Measurements from ENCODE around the gene DRC3.

DRC3 gene

DNA sequence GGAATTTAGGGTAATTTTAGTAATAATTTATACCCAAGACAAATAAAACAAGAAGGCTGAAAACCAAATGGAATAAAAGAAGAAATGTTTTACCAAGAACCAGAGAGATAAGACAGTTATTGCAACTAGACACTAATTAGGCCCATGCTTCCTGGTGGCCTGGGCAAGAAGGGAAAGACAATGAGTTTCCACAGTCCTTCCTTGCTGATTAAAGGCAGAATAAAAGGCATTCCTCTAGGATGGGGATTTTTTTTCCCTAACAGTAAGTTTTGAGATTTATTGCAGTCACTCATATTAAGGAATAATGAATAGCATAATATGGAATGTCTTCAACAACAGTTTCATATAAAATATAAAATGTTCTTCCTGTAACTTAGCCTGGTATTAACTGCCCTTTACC lies 42.0 kb upstream of the DRC3 start:
- no peak overlapping the region for H3K4ac ChIP-seq (ENCODE audit: low read length)
- no peak overlapping the region for H2BK15ac ChIP-seq (ENCODE audit: low read length)
- no peaks in the 10 kb centered on the region for H3K9me3 ChIP-seq (replicated peaks in 1 of 2; ENCODE audit: control insufficient read depth in 2 of 2, insufficient read depth in 1 of 2, low read depth in 1 of 2, low read length in 2 of 2)
- H3K9ac ChIP-seq (ENCODE audit: low read depth, low read length, poor library complexity) = no peak overlapping the region
- no peak overlapping the region for H2BK5ac ChIP-seq (ENCODE audit: low read length)
- DNase-seq (ENCODE audit: low spot score) = no peak
- no peak overlapping the region for H3K14ac ChIP-seq (ENCODE audit: low read length)
- no peak overlapping the region for H2AK5ac ChIP-seq (ENCODE audit: low read depth, low read length)
- H2BK120ac ChIP-seq (ENCODE audit: low read depth, low read length) = no peak overlapping the region
- H2BK12ac ChIP-seq (ENCODE audit: low read length) = no peak overlapping the region
- H4K91ac ChIP-seq (ENCODE audit: low read depth, low read length, poor library complexity) = no peak overlapping the region
- no peaks in the 10 kb centered on the region for H3K36me3 ChIP-seq (replicated peaks in 1 of 2; ENCODE audit: control insufficient read depth in 2 of 2, insufficient read depth in 2 of 2, low read length in 2 of 2)
- H3K4me3 ChIP-seq (ENCODE audit: low read length in 2 of 2) = no peak overlapping the region
- no peaks in the 10 kb centered on the region for H3K79me1 ChIP-seq (ENCODE audit: low read depth, low read length)
- no peaks in the 10 kb centered on the region for H3K27me3 ChIP-seq (ENCODE audit: control insufficient read depth in 3 of 3, insufficient read depth in 3 of 3, low read depth in 1 of 3, low read length in 3 of 3)
- no peak overlapping the region for H2AFZ ChIP-seq (ENCODE audit: low read length)
- no peak overlapping the region for H4K8ac ChIP-seq (ENCODE audit: low read depth, low read length)
- H3K23ac ChIP-seq (ENCODE audit: low read depth, low read length, poor library complexity) = no peak overlapping the region
- no peak overlapping the region for H3K18ac ChIP-seq (ENCODE audit: low read length)
- no peak overlapping the region for H3K27ac ChIP-seq (replicated peaks; ENCODE audit: low read length)
- peaks cover 25 to 41% of the 10 kb centered on the region in 2 donors for H3K4me1 ChIP-seq (ENCODE audit: control insufficient read depth in 2 of 2, insufficient read depth in 1 of 2, low read depth in 1 of 2, low read length in 2 of 2)
- no peak overlapping the region for H3K4me2 ChIP-seq (ENCODE audit: insufficient read depth, low read length, poor library complexity, severe bottlenecking)

DNA sequence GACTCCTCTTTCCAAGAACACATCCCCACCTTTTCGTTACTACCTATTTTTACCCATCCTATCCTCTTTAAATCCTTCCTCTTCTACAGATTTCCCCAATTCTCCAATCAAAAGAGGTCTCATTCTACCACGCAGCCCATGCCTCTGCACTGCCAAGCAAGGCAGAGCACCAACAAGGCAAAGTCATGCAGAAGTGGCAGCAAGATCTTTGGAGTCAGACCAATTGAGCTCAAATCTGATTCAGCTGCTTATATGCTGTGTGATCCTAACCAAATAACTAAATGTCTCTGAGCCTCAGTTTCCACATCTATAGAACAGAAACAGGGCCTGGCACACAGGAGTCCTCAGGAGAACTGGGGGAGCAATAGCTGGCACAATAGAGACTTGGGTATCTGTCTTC lies 41.5 kb upstream of the DRC3 start:
- H2BK5ac ChIP-seq (ENCODE audit: low read length) = no peak overlapping the region
- H2AFZ ChIP-seq (ENCODE audit: low read length) = no peak overlapping the region
- H3K36me3 ChIP-seq (replicated peaks in 1 of 2; ENCODE audit: control insufficient read depth in 2 of 2, insufficient read depth in 2 of 2, low read length in 2 of 2) = no peaks in the 10 kb centered on the region
- H3K4ac ChIP-seq (ENCODE audit: low read length) = no peak overlapping the region
- no peak overlapping the region for H3K9ac ChIP-seq (ENCODE audit: low read depth, low read length, poor library complexity)
- no peak overlapping the region for H2BK120ac ChIP-seq (ENCODE audit: low read depth, low read length)
- no peaks in the 10 kb centered on the region for H3K9me3 ChIP-seq (replicated peaks in 1 of 2; ENCODE audit: control insufficient read depth in 2 of 2, insufficient read depth in 1 of 2, low read depth in 1 of 2, low read length in 2 of 2)
- no peak overlapping the region for H3K4me3 ChIP-seq (ENCODE audit: low read length in 2 of 2)
- H4K8ac ChIP-seq (ENCODE audit: low read depth, low read length) = no peak overlapping the region
- H3K4me1 ChIP-seq (ENCODE audit: control insufficient read depth in 2 of 2, insufficient read depth in 1 of 2, low read depth in 1 of 2, low read length in 2 of 2) = peaks cover 30 to 46% of the 10 kb centered on the region in 2 donors
- no peak overlapping the region for H3K18ac ChIP-seq (ENCODE audit: low read length)
- no peak overlapping the region for H2BK15ac ChIP-seq (ENCODE audit: low read length)
- WGBS, 2 donors (ENCODE audit: extremely low coverage in 2 of 2, insufficient read length in 2 of 2, insufficient replicate concordance in 1 of 2) = 100% methylated on average over 1 of the region's 2 CpGs
- H3K27me3 ChIP-seq (ENCODE audit: control insufficient read depth in 3 of 3, insufficient read depth in 3 of 3, low read depth in 1 of 3, low read length in 3 of 3) = no peaks in the 10 kb centered on the region
- no peak overlapping the region for H2BK12ac ChIP-seq (ENCODE audit: low read length)
- no peak overlapping the region for H3K14ac ChIP-seq (ENCODE audit: low read length)
- no peak overlapping the region for H3K23ac ChIP-seq (ENCODE audit: low read depth, low read length, poor library complexity)
- H2AK5ac ChIP-seq (ENCODE audit: low read depth, low read length) = no peak overlapping the region
- H3K27ac ChIP-seq (replicated peaks; ENCODE audit: low read length) = no peak overlapping the region
- H4K91ac ChIP-seq (ENCODE audit: low read depth, low read length, poor library complexity) = no peak overlapping the region
- H3K79me1 ChIP-seq (ENCODE audit: low read depth, low read length) = no peaks in the 10 kb centered on the region
- no peak for DNase-seq (ENCODE audit: low spot score)
- H3K4me2 ChIP-seq (ENCODE audit: insufficient read depth, low read length, poor library complexity, severe bottlenecking) = no peak overlapping the region

DNA sequence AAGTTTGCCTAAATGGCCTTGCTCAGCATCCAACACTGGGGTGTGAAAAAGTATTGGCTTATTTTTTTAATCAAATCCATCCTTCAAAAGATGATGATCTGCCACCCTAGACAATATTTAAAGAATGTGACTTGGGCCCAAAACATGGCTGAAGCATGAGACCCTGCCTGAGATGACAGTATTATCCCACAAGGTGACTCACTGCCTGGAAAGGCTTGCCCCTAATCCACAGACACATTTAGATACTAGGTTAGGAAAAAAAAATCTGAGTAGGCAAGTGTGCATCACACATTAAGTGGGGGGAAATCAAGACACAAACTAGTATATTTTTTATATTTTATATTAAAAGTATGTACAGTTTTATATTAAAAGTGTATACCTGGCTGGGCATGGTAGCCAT lies 38.9 kb upstream of the DRC3 start:
- DNase-seq (ENCODE audit: low spot score) = no peak
- H3K9ac ChIP-seq (ENCODE audit: low read depth, low read length, poor library complexity) = no peak overlapping the region
- no peak overlapping the region for H2BK5ac ChIP-seq (ENCODE audit: low read length)

DNA sequence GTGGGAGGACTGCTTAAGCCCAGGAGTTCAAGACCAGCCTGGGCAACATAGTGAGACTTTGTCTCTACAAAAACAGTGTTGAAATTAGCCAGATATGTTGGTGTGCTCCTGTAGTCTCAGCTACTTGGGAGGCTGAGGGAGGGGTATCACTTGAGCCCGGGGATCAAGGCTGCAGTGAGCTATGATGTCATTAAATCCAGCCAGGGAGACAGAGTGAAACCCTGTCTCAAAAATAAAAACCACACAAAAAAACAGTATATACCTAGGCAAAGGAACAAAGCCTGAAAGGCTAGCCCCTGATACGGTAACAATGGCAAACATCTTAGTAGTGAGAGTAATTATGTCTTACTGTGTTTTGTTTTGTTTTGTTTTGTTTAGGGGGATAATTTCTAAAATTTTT lies 38.4 kb upstream of the DRC3 start:
- no peak overlapping the region for H3K23ac ChIP-seq (ENCODE audit: low read depth, low read length, poor library complexity)
- no peak overlapping the region for H3K4ac ChIP-seq (ENCODE audit: low read length)
- H3K27ac ChIP-seq (replicated peaks; ENCODE audit: low read length) = no peak overlapping the region
- no peak overlapping the region for H2AFZ ChIP-seq (ENCODE audit: low read length)
- no peak overlapping the region for H2BK5ac ChIP-seq (ENCODE audit: low read length)
- no peak overlapping the region for H2BK120ac ChIP-seq (ENCODE audit: low read depth, low read length)
- no peak overlapping the region for H2AK5ac ChIP-seq (ENCODE audit: low read depth, low read length)
- no peak overlapping the region for H4K8ac ChIP-seq (ENCODE audit: low read depth, low read length)
- no CpG with 5 or more reads among the region's 2 CpGs for WGBS, 2 donors (ENCODE audit: extremely low coverage in 2 of 2, insufficient read length in 2 of 2, insufficient replicate concordance in 1 of 2)
- H2BK15ac ChIP-seq (ENCODE audit: low read length) = no peak overlapping the region
- H2BK12ac ChIP-seq (ENCODE audit: low read length) = no peak overlapping the region
- H3K79me1 ChIP-seq (ENCODE audit: low read depth, low read length) = no peaks in the 10 kb centered on the region
- DNase-seq (ENCODE audit: low spot score) = no peak
- H3K4me2 ChIP-seq (ENCODE audit: insufficient read depth, low read length, poor library complexity, severe bottlenecking) = no peak overlapping the region
- no peaks in the 10 kb centered on the region for H3K9me3 ChIP-seq (replicated peaks in 1 of 2; ENCODE audit: control insufficient read depth in 2 of 2, insufficient read depth in 1 of 2, low read depth in 1 of 2, low read length in 2 of 2)
- no peaks in the 10 kb centered on the region for H3K36me3 ChIP-seq (replicated peaks in 1 of 2; ENCODE audit: control insufficient read depth in 2 of 2, insufficient read depth in 2 of 2, low read length in 2 of 2)
- H3K18ac ChIP-seq (ENCODE audit: low read length) = no peak overlapping the region
- H3K4me1 ChIP-seq (ENCODE audit: control insufficient read depth in 2 of 2, insufficient read depth in 1 of 2, low read depth in 1 of 2, low read length in 2 of 2) = peaks cover 28 to 46% of the 10 kb centered on the region in 2 donors
- no peak overlapping the region for H3K14ac ChIP-seq (ENCODE audit: low read length)
- H3K9ac ChIP-seq (ENCODE audit: low read depth, low read length, poor library complexity) = no peak overlapping the region
- no peaks in the 10 kb centered on the region for H3K27me3 ChIP-seq (ENCODE audit: control insufficient read depth in 3 of 3, insufficient read depth in 3 of 3, low read depth in 1 of 3, low read length in 3 of 3)
- H4K91ac ChIP-seq (ENCODE audit: low read depth, low read length, poor library complexity) = no peak overlapping the region
- no peak overlapping the region for H3K4me3 ChIP-seq (ENCODE audit: low read length in 2 of 2)

More for the DNA sequence above, 38.9 kb upstream of the DRC3 start:
- Histone ChIP-seq H2BK12ac (ENCODE audit: low read length) (no peak overlapping the region), H4K91ac (ENCODE audit: low read depth, low read length, poor library complexity) (no peak overlapping the region), H3K4me3 (ENCODE audit: low read length in 2 of 2) (no peak overlapping the region), H3K18ac (ENCODE audit: low read length) (no peak overlapping the region), H3K23ac (ENCODE audit: low read depth, low read length, poor library complexity) (no peak overlapping the region), H3K4ac (ENCODE audit: low read length) (no peak overlapping the region), H4K8ac (ENCODE audit: low read depth, low read length) (no peak overlapping the region), H3K79me1 (ENCODE audit: low read depth, low read length) (no peaks in the 10 kb centered on the region), H2AK5ac (ENCODE audit: low read depth, low read length) (no peak overlapping the region), H3K4me2 (ENCODE audit: insufficient read depth, low read length, poor library complexity, severe bottlenecking) (no peak overlapping the region), H3K14ac (ENCODE audit: low read length) (no peak overlapping the region), H3K9me3 (replicated peaks in 1 of 2; ENCODE audit: control insufficient read depth in 2 of 2, insufficient read depth in 1 of 2, low read depth in 1 of 2, low read length in 2 of 2) (no peaks in the 10 kb centered on the region), H3K4me1 (ENCODE audit: control insufficient read depth in 2 of 2, insufficient read depth in 1 of 2, low read depth in 1 of 2, low read length in 2 of 2) (peaks cover 32 to 50% of the 10 kb centered on the region in 2 donors), H3K27ac (replicated peaks; ENCODE audit: low read length) (no peak overlapping the region), H3K27me3 (ENCODE audit: control insufficient read depth in 3 of 3, insufficient read depth in 3 of 3, low read depth in 1 of 3, low read length in 3 of 3) (no peaks in the 10 kb centered on the region), H2AFZ (ENCODE audit: low read length) (no peak overlapping the region), H2BK120ac (ENCODE audit: low read depth, low read length) (no peak overlapping the region), H2BK15ac (ENCODE audit: low read length) (no peak overlapping the region), H3K36me3 (replicated peaks in 1 of 2; ENCODE audit: control insufficient read depth in 2 of 2, insufficient read depth in 2 of 2, low read length in 2 of 2) (no peaks in the 10 kb centered on the region)

Data from neuronal stem cell (in vitro differentiated cells).